GM12878 (cell line): ENCODE data around the gene PAM16. TPM values are rescaled to one million over a fixed set of nuclear protein-coding genes. Genes with fewer than 3 reads are reported as not detected.

Experiments
- ATAC-seq: fragments of 200-7000 bp; cut with Tn5 transposase; 3 replicates; pipeline ENCODE4 v1.9.1; 2020; ENCODE audit warnings: mild to moderate bottlenecking, moderate library complexity
- BruUV-seq: library from RNA; stranded (reverse); fragments of 400-500 nt; replicated peaks from 2 replicates; lab custom pipeline; 2021; lab: Mats Ljungman, UMichigan
- CTCF ChIA-PET: fragments of 300-600 bp; sonication (Branson Sonifier 250); formaldehyde crosslinking; extraction: SDS; loops from one replicate; lab custom pipeline; 2021; ENCODE audit warnings: inconsistent platforms; lab: Yijun Ruan, JAX
- POLR2A ChIA-PET: fragments of 350-600 bp; formaldehyde crosslinking; extraction: SDS; loops from one replicate; lab custom pipeline; 2021; ENCODE audit warnings: inconsistent platforms; lab: Charles Lee
- RAD21 ChIA-PET: fragments of 300-600 bp; sonication (Branson Sonifier 250); formaldehyde crosslinking; loops from one replicate; lab custom pipeline; 2023; ENCODE audit warnings: antibody characterized with exemption; ENCODE audit not compliant: unreplicated experiment; lab: Charles Lee
- SMC1A ChIA-PET: fragments of 300-600 bp; sonication (Branson Sonifier 250); formaldehyde crosslinking; loops from one replicate; lab custom pipeline; 2023; ENCODE audit not compliant: unreplicated experiment, uncharacterized antibody; lab: Charles Lee
- DNase-seq: peaks from one replicate; pipeline ENCODE4 v3.0.0-alpha.2; 2011; ENCODE audit warnings: low read depth, low spot score
- FAIRE-seq: peaks from 3 replicates; lab custom pipeline; 2011; peaks lifted over from hg19 to GRCh38; lab: Jason Lieb, UNC
- H2AFZ ChIP-seq: 2 replicates; pipeline ENCODE4 v1.6.0; 2011; ENCODE audit warnings: low read depth, low read length, control low read depth; ENCODE audit not compliant: control insufficient read depth
- H3K27ac ChIP-seq: 2 replicates; pipeline ENCODE4 v1.5.1; 2011; ENCODE audit warnings: control low read depth; ENCODE audit not compliant: control insufficient read depth, insufficient read depth
- H3K27me3 ChIP-seq, 2 experiments: replicated peaks in 1 of 2; 2 replicates each; pipeline versions ENCODE4 v1.6.0 to v1.6.1; 2011; ENCODE audit warnings: low read length in 1 of 2; ENCODE audit not compliant: control insufficient read depth in 2 of 2, insufficient read depth in 2 of 2
- H3K36me3 ChIP-seq, 2 experiments: 2 replicates each; pipeline ENCODE4 v1.5.1; 2011; ENCODE audit warnings: low read length in 1 of 2; ENCODE audit not compliant: control insufficient read depth in 2 of 2, insufficient read depth in 2 of 2
- H3K4me1 ChIP-seq: 2 replicates; pipeline ENCODE4 v1.6.1; 2011; ENCODE audit warnings: mild to moderate bottlenecking, low read length, moderate library complexity, mixed read lengths; ENCODE audit not compliant: control insufficient read depth, insufficient read depth
- H3K4me2 ChIP-seq: 2 replicates; pipeline ENCODE4 v1.6.0; 2011; ENCODE audit warnings: control low read depth; ENCODE audit not compliant: control insufficient read depth, insufficient read depth
- H3K4me3 ChIP-seq: fragments of 200-600 bp; sonication (generic); 2 replicates; pipeline ENCODE4 v1.5.1; 2016
- H3K79me2 ChIP-seq: 2 replicates; pipeline ENCODE4 v1.6.0; 2011; ENCODE audit warnings: low read length; ENCODE audit not compliant: control insufficient read depth, insufficient read depth
- H3K9ac ChIP-seq: 2 replicates; pipeline ENCODE4 v1.8.0; 2011; ENCODE audit warnings: low read length, control low read depth, mixed read lengths; ENCODE audit not compliant: control insufficient read depth, insufficient read depth
- H3K9me3 ChIP-seq: replicated peaks from 3 replicates; pipeline ENCODE4 v1.5.1; 2011; ENCODE audit warnings: mild to moderate bottlenecking, low read length; ENCODE audit not compliant: control insufficient read depth, insufficient read depth
- H4K20me1 ChIP-seq: 2 replicates; pipeline ENCODE4 v1.6.0; 2011; ENCODE audit not compliant: control insufficient read depth, insufficient read depth
- EED ChIP-seq: sonication (generic); IDR thresholded peaks from 2 replicates; pipeline ENCODE4 v1.6.1; 2016; ENCODE audit warnings: antibody characterized with exemption, low read depth
- EP300 ChIP-seq, 2 experiments: fragments of 150-350 bp in 1 of 2; IDR thresholded peaks; 2 replicates each; pipeline ENCODE4 v1.6.1; 2011 to 2012; ENCODE audit warnings: low read depth in 2 of 2, low read length in 2 of 2, borderline replicate concordance in 1 of 2, improper control_type of control experiment in 1 of 2, inconsistent platforms in 1 of 2; ENCODE audit not compliant: control insufficient read depth in 1 of 2
- IRF4 ChIP-seq: IDR thresholded peaks from 2 replicates; pipeline ENCODE4 v1.6.1; 2011; ENCODE audit warnings: low read depth, low read length
- IRF5 ChIP-seq: fragments of 450-650 bp; IDR thresholded peaks from 2 replicates; pipeline ENCODE4 v1.6.1; 2017; ENCODE audit warnings: borderline replicate concordance
- JUNB ChIP-seq: IDR thresholded peaks from 2 replicates; pipeline ENCODE4 v1.6.1; 2016; ENCODE audit warnings: antibody characterized with exemption, mild to moderate bottlenecking
- MAX ChIP-seq: IDR thresholded peaks from 2 replicates; pipeline ENCODE4 v1.6.1; 2012; ENCODE audit warnings: low read depth, low read length, improper control_type of control experiment
- MEF2A ChIP-seq: IDR thresholded peaks from 2 replicates; pipeline ENCODE4 v1.6.1; 2011; ENCODE audit warnings: low read depth, mild to moderate bottlenecking, low read length, moderate library complexity; ENCODE audit not compliant: insufficient read depth
- MEF2B ChIP-seq: fragments of 450-650 bp; IDR thresholded peaks from 2 replicates; pipeline ENCODE4 v1.6.1; 2018; ENCODE audit warnings: mild to moderate bottlenecking, moderate library complexity; ENCODE audit not compliant: partially characterized antibody, poor library complexity, severe bottlenecking
- NFYB ChIP-seq: IDR thresholded peaks from 2 replicates; pipeline ENCODE4 v1.6.1; 2011; ENCODE audit warnings: low read depth, mild to moderate bottlenecking, low read length, improper control_type of control experiment, moderate library complexity; ENCODE audit not compliant: insufficient read depth
- RB1 ChIP-seq: fragments of 450-650 bp; formaldehyde crosslinking; IDR thresholded peaks from 2 replicates; pipeline ENCODE4 v1.6.1; 2017; ENCODE audit warnings: mild to moderate bottlenecking, borderline replicate concordance
- RELA ChIP-seq: fragments of 450-650 bp; IDR thresholded peaks from 2 replicates; pipeline ENCODE4 v1.8.0; 2014; ENCODE audit warnings: borderline replicate concordance; ENCODE audit not compliant: partially characterized antibody
- RELB ChIP-seq: fragments of 450-650 bp; IDR thresholded peaks from 2 replicates; pipeline ENCODE4 v1.6.1; 2017; ENCODE audit warnings: low read depth, mild to moderate bottlenecking, moderate library complexity
- SIN3A ChIP-seq: IDR thresholded peaks from 2 replicates; pipeline ENCODE4 v1.6.1; 2012; ENCODE audit warnings: low read depth, low read length, improper control_type of control experiment
- SKIL ChIP-seq: fragments of 450-650 bp; IDR thresholded peaks from 2 replicates; pipeline ENCODE4 v1.6.1; 2017; ENCODE audit warnings: mild to moderate bottlenecking, low read depth, inconsistent platforms; ENCODE audit not compliant: poor library complexity, severe bottlenecking
- SMC3 ChIP-seq: IDR thresholded peaks from 2 replicates; pipeline ENCODE4 v1.6.1; 2011; ENCODE audit warnings: low read length, improper control_type of control experiment, borderline replicate concordance
- STAT1 ChIP-seq: fragments of 450-650 bp; conservative IDR thresholded peaks from 2 replicates; pipeline ENCODE4 v1.6.1; 2014; ENCODE audit warnings: antibody characterized with exemption, mild to moderate bottlenecking
- WRNIP1 ChIP-seq: IDR thresholded peaks from 2 replicates; pipeline ENCODE4 v1.6.1; 2011; ENCODE audit warnings: low read depth, low read length, improper control_type of control experiment, borderline replicate concordance
- YY1 ChIP-seq: IDR thresholded peaks from 2 replicates; pipeline ENCODE4 v1.6.1; 2011; ENCODE audit warnings: low read depth, mild to moderate bottlenecking, low read length
- ZNF622 ChIP-seq: fragments of 450-650 bp; IDR thresholded peaks from 2 replicates; pipeline ENCODE4 v1.6.1; 2017; ENCODE audit warnings: mild to moderate bottlenecking, inconsistent platforms
- WGBS: methylation state at CpG from one replicate; pipeline ENCODE4 v1.1.6; 2016; ENCODE audit warnings: low lambda C conversion rate; ENCODE audit not compliant: insufficient replicate concordance, insufficient coverage; ENCODE audit errors: missing lambda C conversion rate; 5-methylcytosine and 5-hydroxymethylcytosine counted together
- in situ Hi-C: fragments of 300-500 bp; cut with MboI; formaldehyde crosslinking; loops from 9 replicates; pipeline ENCODE4 v1.14.3; 2018; ENCODE audit warnings: mixed read lengths
- intact Hi-C: fragments of 100-400 bp; cut with micrococcal nuclease; formaldehyde crosslinking; loops from one replicate; pipeline ENCODE4 v1.14.2; 2022; ENCODE audit not compliant: unreplicated experiment
- polyA plus RNA-seq, 11 experiments: library from polyadenylated mRNA; depleted of rRNA in 4 of 11; unstranded in 6 of 11; stranded (reverse) in 5 of 11; fragments of >200 nt; fragmentation: Nextera tagmentation in 4 of 11; fragmentation: Illumina TruSeq in 1 of 11; extraction: Ambion mirVana in 4 of 11; extraction: Trizol in 1 of 11; gene quantifications; 1 replicate in 1 of 11; 2 replicates in 10 of 11; pipeline versions ENCODE4 v1.2.1 to v1.2.3, GENCODE V29; 2011 to 2016; ENCODE audit warnings: inconsistent platforms in 2 of 11, missing spikeins in 2 of 11, low read depth in 1 of 11
- total RNA-seq, 4 experiments: library from RNA; depleted of rRNA in 3 of 4; stranded (reverse); fragments of >200 nt in 3 of 4; fragmentation: Illumina TruSeq in 1 of 4; extraction: Trizol in 1 of 4; gene quantifications; 2 replicates each; pipeline versions ENCODE4 v1.2.1 to v1.2.3, GENCODE V29; 2013 to 2021

The PAM16 gene
- total and polyA plus RNA-seq, 10 of the 15 experiments (the other 5 are each of a cell fraction or from before 2014, with no cell fraction given) = 18.5 to 94.3 (median 51.5) TPM

- Histone ChIP-seq H3K27ac (no peak overlapping the region), H3K9ac (no peak overlapping the region), H3K4me3 (no peak overlapping the region), H3K79me2 (no peaks in the 10 kb centered on the region), H3K4me1 (no peaks in the 10 kb centered on the region), H3K27me3 (no peaks in the 10 kb centered on the region), H3K36me3 (peaks cover 0 to 2% of the 10 kb centered on the region in 2 experiments; a peak in 2 of 4 replicates), H2AFZ (no peak overlapping the region), H3K9me3 (no peaks in the 10 kb centered on the region), H3K4me2 (no peak overlapping the region), H4K20me1 (no peaks in the 10 kb centered on the region)
- ChIA-PET POLR2A (no interaction called here), CTCF (interaction anchor here (12.1 kb wide), 1 partner anchor 43 kb away, joined by 145 read pairs; no protein-coding TSS in a partner anchor), SMC1A (no interaction called here)
- WGBS = 23% methylated on average over 9 of the region's 9 CpGs
- DNase-seq (no peak), FAIRE-seq (no peak), ATAC-seq (no peak)
- BruUV-seq = no TSS peak
- TF ChIP-seq WRNIP1 (no peak), MEF2A (no peak), RELA (no peak), MAX (no peak), JUNB (no peak), IRF5 (no peak), IRF4 (no peak), SMC3 (no peak), RB1 (no peak), EP300 (IDR thresholded peaks at IDR 0.05; ENCODE audit: borderline replicate concordance in 1 of 2, control insufficient read depth in 1 of 2, low read depth in 2 of 2, low read length in 2 of 2) (no peak), NFYB (no peak), SKIL (no peak), SIN3A (no peak), STAT1 (no peak), MEF2B (no peak), YY1 (no peak), RELB (no peak), EED (no peak), ZNF622 (no peak)
- TF ChIP-seq, all 136 proteins: peak for 0
- intact Hi-C loops = loop anchor here (10.0 kb wide), 1 partner anchor 128 kb away; no protein-coding TSS in a partner anchor
- RAD21 ChIA-PET = no interaction called here
- in situ Hi-C loops = loop anchor here (5.0 kb wide), 1 partner anchor 46 kb away; no protein-coding TSS in a partner anchor
These were observed 17.8 kb downstream of the PAM16 start for GRCh38 chr16:4333308-4333638.
